Panc1 (cell line): ENCODE data around the gene MADD.

Source experiments
- CTCF ChIP-seq: fragments of 450-650 bp; IDR thresholded peaks from 2 replicates; pipeline ENCODE4 v1.5.1; 2017; ENCODE audit warnings: mild to moderate bottlenecking
- POLR2AphosphoS5 ChIP-seq: IDR thresholded peaks from 2 replicates; pipeline ENCODE4 v1.6.1; 2012; ENCODE audit warnings: mild to moderate bottlenecking, low read depth, low read length, moderate library complexity
- SIN3A ChIP-seq: IDR thresholded peaks from 2 replicates; pipeline ENCODE4 v1.6.1; 2012; ENCODE audit warnings: low read depth, mild to moderate bottlenecking, low read length, moderate library complexity, borderline replicate concordance; ENCODE audit not compliant: insufficient read depth
- TCF7L2 ChIP-seq: IDR thresholded peaks from 2 replicates; pipeline ENCODE4 v1.6.1; 2011; ENCODE audit warnings: mild to moderate bottlenecking, low read depth, low read length, inconsistent platforms
- TF ChIP-seq, protein P1 (sequence below), 2 experiments: IDR thresholded peaks; 2 replicates each; pipeline ENCODE4 v1.6.1; 2011 to 2012; ENCODE audit warnings: low read depth in 2 of 2, control low read depth in 1 of 2, low read length in 1 of 2, mild to moderate bottlenecking in 1 of 2, moderate library complexity in 1 of 2; ENCODE audit not compliant: insufficient read depth in 1 of 2

DNA sequence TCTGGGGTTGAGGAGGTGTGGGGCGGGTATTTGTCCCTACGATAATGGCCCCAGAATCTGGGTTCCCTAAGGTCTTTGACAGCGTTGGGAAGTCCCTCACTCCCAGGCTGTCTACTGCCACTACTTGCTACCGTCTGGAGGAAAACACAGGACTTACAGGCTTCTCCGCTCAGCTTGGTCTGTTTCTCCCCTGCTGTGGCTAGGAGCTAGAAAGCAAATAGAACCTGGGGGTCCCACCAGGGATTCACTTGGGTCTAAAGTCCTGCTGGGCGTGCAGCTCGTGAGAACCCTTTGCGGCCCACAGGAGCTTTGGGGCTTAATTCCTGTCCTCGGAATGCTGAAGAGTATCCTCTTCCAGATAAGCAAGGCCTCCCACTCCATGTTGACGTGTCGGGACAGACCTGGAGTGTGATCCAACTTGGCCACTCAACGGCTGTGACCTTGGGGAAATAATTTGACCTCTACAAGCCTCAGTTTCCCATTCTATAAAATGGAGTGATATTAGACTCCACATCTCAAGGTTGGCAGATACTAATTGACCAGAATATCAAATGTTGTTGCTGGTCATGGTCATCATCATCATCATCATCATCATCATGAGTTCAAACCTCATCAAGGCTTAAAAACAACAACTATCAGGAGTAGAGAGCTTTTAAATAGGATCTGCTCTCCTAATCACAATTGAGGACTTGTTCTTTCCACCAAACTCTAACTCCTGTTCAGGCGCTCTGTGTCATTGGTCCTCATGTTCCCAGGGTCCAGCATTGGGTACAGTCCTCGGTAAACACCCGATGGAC is 84.2 kb downstream of the MADD start:
- TF ChIP-seq CTCF = no peak
- no peak for TF ChIP-seq POLR2AphosphoS5
- no peak for TF ChIP-seq TCF7L2
- TF ChIP-seq, protein P1, sequence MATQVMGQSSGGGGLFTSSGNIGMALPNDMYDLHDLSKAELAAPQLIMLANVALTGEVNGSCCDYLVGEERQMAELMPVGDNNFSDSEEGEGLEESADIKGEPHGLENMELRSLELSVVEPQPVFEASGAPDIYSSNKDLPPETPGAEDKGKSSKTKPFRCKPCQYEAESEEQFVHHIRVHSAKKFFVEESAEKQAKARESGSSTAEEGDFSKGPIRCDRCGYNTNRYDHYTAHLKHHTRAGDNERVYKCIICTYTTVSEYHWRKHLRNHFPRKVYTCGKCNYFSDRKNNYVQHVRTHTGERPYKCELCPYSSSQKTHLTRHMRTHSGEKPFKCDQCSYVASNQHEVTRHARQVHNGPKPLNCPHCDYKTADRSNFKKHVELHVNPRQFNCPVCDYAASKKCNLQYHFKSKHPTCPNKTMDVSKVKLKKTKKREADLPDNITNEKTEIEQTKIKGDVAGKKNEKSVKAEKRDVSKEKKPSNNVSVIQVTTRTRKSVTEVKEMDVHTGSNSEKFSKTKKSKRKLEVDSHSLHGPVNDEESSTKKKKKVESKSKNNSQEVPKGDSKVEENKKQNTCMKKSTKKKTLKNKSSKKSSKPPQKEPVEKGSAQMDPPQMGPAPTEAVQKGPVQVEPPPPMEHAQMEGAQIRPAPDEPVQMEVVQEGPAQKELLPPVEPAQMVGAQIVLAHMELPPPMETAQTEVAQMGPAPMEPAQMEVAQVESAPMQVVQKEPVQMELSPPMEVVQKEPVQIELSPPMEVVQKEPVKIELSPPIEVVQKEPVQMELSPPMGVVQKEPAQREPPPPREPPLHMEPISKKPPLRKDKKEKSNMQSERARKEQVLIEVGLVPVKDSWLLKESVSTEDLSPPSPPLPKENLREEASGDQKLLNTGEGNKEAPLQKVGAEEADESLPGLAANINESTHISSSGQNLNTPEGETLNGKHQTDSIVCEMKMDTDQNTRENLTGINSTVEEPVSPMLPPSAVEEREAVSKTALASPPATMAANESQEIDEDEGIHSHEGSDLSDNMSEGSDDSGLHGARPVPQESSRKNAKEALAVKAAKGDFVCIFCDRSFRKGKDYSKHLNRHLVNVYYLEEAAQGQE (IDR thresholded peaks at IDR 0.05; ENCODE audit: insufficient read depth in 1 of 2, low read depth in 2 of 2, low read length in 1 of 2) = no peak
- no peak for TF ChIP-seq SIN3A
